Stomach smooth muscle (tissue), 2 donors: ENCODE results near the gene CNGA3.
"Not testable (repeated sequence)": the region's sequence is repeated elsewhere in the genome, so short reads cannot be mapped to it uniquely, and the experiment has no call there.

ENCODE experiments used
- H3K27ac ChIP-seq: one replicate; pipeline ENCODE4 v1.7.0; 2013; ENCODE audit warnings: mild to moderate bottlenecking, low read length, inconsistent platforms
- H3K27me3 ChIP-seq, 2 donors: one replicate each; pipeline ENCODE4 v1.7.0; 2013; ENCODE audit warnings: low read length in 2 of 2; ENCODE audit not compliant: insufficient read depth in 2 of 2, control insufficient read depth in 1 of 2
- H3K36me3 ChIP-seq, 2 donors: one replicate each; pipeline ENCODE4 v1.7.0; 2013; ENCODE audit warnings: low read length in 2 of 2; ENCODE audit not compliant: control insufficient read depth in 2 of 2, insufficient read depth in 2 of 2
- H3K4me1 ChIP-seq: one replicate; pipeline ENCODE4 v1.7.0; 2013; ENCODE audit warnings: low read length; ENCODE audit not compliant: control insufficient read depth, insufficient read depth
- H3K4me3 ChIP-seq, 2 donors: one replicate each; pipeline ENCODE4 v1.7.0; 2013; ENCODE audit warnings: low read length in 2 of 2
- H3K9ac ChIP-seq, 2 donors: one replicate each; pipeline ENCODE4 v1.7.0; 2013; ENCODE audit warnings: low read length in 2 of 2, mild to moderate bottlenecking in 1 of 2
- H3K9me3 ChIP-seq, 2 donors: one replicate each; pipeline ENCODE4 v1.7.0; 2013; ENCODE audit warnings: low read length in 2 of 2; ENCODE audit not compliant: control insufficient read depth in 2 of 2
- donor health status: healthy.
- donor health status: Pancreatic carcinoma.

The CNGA3 gene

DNA sequence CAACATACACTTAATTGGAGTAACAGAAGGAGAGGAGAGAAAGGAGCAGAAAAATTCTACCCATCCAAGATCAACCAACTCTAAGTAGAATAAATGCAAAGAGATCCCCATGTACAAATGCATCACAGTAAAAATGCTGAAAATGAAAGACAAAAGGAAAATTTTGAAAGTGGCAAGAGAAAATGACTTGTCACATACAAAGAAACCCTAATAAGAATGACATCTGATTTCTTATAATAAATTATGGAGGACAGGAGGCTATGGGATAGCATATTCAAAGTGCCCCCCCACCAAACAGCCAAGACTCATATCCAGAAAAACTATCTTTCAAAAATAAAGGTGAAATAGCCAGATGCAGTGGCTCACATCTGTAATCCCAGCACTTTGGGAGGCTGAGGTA lies 76.2 kb downstream of the CNGA3 start:
- Histone ChIP-seq H3K27ac (no peak overlapping the region), H3K4me3 (peak overlapping the region in 1 of 2 donors; percentile 7), H3K9ac (no peak overlapping the region), H3K36me3 (no peaks in the 10 kb centered on the region), H3K4me1 (no peaks in the 10 kb centered on the region), H3K9me3 (no peaks in the 10 kb centered on the region), H3K27me3 (no peaks in the 10 kb centered on the region)

DNA sequence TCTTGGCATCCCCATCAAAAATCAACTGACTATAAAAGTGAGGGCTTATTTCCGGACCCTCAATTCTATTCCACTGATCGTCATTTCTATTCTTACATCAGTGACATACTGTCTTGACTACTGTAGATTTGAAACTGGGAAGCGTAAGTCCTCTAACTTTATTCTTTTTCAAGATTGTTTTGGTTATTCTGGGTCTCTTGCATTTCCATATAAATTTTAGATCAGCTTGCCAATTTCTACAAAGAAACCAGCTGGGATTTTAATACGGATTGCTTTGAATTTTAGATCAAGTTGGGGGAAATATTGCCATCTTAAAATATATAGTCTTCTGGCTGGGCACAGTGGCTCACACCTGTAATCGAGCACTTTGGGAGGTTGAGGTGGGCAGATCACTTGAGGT lies 80.5 kb downstream of the CNGA3 start:
- Histone ChIP-seq H3K9ac (no peak overlapping the region), H3K4me3 (no peak overlapping the region), H3K27ac (no peak overlapping the region), H3K9me3 (no peaks in the 10 kb centered on the region), H3K36me3 (no peaks in the 10 kb centered on the region), H3K27me3 (no peaks in the 10 kb centered on the region), H3K4me1 (no peaks in the 10 kb centered on the region)

DNA sequence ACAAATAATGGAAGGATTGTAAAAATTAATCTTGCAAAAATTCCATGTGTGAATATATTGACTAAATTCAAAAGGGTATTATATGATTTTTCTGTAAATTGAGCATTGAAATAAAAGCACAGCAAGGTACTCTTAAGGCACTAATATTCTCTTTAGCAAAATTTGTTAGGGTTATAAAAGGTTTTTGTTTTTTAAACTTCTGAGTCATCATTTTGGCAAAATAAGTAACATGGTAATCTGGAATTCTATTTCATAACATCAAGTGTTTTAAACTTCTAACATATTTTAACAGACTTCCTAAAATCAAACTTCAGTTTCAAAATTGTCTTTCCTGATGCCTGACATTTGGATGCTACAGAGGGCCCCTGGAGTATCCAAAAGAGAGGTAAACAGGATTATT lies 85.9 kb downstream of the CNGA3 start:
- no peaks in the 10 kb centered on the region for H3K27me3 ChIP-seq
- no peaks in the 10 kb centered on the region for H3K36me3 ChIP-seq
- H3K4me1 ChIP-seq = no peaks in the 10 kb centered on the region
- H3K9me3 ChIP-seq = no peaks in the 10 kb centered on the region
- no peak overlapping the region for H3K4me3 ChIP-seq
- H3K9ac ChIP-seq = no peak overlapping the region
- H3K27ac ChIP-seq = no peak overlapping the region

DNA sequence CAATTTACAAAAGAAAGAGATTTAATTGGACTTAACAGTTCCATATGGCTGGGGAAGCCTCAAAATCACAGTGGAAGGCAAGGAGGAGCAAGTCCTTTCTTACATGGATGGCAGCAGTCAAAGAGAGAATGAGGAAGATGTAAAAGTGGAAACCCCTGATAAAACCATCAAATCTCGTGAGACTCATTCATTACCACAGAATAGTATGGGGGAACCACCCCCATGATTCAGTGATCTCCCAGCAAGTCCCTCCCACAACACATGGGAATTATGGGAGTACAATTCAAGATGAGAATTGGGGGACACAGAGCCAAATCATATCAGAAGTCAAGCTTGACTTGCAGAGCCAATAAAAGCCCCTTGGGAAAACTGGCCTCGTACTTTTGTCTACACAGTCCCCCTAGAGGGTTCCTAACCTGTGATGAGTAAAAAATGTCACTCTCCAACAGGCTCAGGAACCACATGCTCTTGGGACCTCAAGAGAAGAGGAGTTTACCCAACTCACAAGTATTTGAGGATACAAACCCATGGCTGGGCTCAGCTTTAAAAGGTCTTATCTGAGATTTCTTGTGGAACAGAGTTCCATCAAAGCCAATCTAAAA lies 87.2 kb downstream of the CNGA3 start:
- Histone ChIP-seq H3K36me3 (no peaks in the 10 kb centered on the region), H3K27ac (no peak overlapping the region), H3K9me3 (no peaks in the 10 kb centered on the region), H3K4me3 (no peak overlapping the region), H3K27me3 (no peaks in the 10 kb centered on the region), H3K9ac (no peak overlapping the region), H3K4me1 (no peaks in the 10 kb centered on the region)

DNA sequence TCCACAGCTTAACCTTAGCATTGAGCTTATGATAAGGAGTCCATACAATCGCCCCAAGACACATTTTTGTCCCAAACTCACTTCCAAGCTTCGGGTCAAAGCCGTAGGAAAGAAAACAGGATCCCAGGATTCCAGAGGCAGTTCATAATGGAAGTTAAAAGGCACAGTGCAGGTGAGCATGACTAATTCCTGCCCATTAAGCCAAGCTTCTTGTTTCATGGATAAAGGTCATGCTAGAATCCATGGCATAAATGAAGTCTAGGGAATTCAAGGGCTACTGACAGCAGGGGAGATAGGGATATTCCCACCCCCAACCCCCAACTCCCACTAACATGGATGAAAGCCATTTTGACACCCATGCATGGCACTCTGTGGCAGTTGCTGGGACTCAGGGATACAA lies 88.2 kb downstream of the CNGA3 start:
- no peaks in the 10 kb centered on the region for H3K9me3 ChIP-seq
- H3K27ac ChIP-seq = no peak overlapping the region
- no peaks in the 10 kb centered on the region for H3K27me3 ChIP-seq
- H3K36me3 ChIP-seq = no peaks in the 10 kb centered on the region
- H3K4me3 ChIP-seq = no peak overlapping the region
- H3K9ac ChIP-seq = no peak overlapping the region
- H3K4me1 ChIP-seq = no peaks in the 10 kb centered on the region

DNA sequence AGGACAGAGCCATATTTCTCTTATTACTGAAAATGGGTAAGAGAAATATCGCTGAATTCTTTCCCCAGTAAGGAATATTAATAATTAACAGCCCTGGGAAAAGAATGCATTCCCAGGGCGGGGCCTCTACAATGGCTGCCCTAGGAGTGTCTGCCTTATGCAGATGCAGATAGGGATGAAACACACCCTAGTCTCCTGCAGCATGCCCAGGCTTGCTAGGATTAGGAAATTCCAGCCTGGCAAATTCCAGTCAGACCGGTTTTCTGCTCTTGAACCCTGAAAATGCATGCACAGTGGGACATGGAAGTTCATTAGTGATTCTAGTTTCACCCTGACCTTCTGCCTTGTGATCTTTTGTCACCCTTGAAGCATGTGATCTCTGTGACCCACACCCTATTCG lies 89.4 kb downstream of the CNGA3 start:
- H3K27ac ChIP-seq, H3K9me3 ChIP-seq, H3K4me1 ChIP-seq, H3K9ac ChIP-seq, H3K36me3 ChIP-seq, H3K27me3 ChIP-seq, H3K4me3 ChIP-seq: not testable (repeated sequence)

DNA sequence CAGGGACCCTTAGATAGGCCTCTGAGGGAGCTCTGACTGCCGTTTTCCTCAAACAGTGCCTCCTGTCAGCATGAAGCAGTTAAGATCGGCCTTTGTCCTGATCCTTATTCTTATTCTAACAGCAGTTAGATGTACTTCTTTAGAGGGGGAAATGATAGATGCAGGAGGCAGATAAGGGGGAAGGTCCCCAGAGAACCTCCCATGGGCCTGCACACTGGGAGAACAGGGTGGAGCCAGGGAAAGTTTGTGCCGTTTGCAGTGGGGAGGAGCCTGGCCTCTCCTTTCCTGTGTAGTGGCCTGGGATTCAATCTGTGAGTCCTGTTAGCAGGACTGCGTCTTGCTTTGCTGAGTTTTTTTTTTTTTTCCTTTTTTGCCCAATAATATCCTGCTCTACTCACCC lies 90.5 kb downstream of the CNGA3 start:
- H3K27me3 ChIP-seq = no peaks in the 10 kb centered on the region
- H3K9ac ChIP-seq = no peak overlapping the region
- H3K9me3 ChIP-seq = no peaks in the 10 kb centered on the region
- H3K4me3 ChIP-seq = no peak overlapping the region
- no peaks in the 10 kb centered on the region for H3K4me1 ChIP-seq
- H3K27ac ChIP-seq = no peak overlapping the region
- H3K36me3 ChIP-seq = no peaks in the 10 kb centered on the region

DNA sequence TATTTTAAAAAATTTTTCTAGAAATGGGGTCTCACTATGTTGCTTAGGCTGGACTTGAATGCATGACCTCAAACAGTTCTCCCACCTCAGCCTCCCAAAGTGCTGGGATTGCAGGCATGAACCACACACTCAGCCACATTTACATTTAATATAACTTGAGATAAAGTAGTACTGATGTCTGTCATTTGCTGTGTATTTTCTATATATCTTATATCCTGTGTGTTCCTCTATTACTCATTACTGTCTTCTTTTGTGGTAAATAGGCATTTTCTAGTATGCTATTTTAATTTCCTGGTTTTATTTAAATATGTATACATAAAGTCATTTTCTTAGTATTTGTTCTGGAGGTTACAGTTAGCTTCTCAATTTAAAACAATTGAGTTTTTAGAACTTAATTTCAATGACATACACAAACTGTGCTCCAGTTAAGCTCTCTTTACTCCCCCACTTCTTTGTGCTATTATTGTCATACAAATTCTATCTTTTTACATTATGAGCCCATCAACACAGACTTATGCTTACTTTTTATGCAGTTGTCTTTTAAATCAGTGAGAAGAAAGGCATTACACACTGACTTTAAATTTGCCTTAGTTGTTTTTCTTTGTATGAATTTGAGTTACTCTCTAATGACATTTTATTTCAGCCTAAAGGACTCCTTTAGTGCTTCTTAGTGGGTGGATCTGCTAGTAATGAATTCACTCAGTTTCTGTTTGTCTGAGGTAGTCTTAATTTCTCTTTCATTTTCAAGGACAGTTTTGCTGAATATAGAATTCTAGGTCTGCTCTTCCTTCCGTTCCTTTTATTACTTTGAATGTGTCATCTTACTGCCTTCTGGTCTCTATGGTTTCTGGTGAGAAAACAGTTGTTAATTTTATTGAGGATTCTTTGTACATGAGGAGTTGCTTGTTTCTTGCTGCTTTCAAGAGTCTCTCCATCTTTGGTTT lies 92.2 kb downstream of the CNGA3 start:
- H3K36me3 ChIP-seq = no peaks in the 10 kb centered on the region
- no peaks in the 10 kb centered on the region for H3K4me1 ChIP-seq
- no peaks in the 10 kb centered on the region for H3K9me3 ChIP-seq
- no peak overlapping the region for H3K27ac ChIP-seq
- no peak overlapping the region for H3K4me3 ChIP-seq
- H3K27me3 ChIP-seq = no peaks in the 10 kb centered on the region
- H3K9ac ChIP-seq = no peak overlapping the region

DNA sequence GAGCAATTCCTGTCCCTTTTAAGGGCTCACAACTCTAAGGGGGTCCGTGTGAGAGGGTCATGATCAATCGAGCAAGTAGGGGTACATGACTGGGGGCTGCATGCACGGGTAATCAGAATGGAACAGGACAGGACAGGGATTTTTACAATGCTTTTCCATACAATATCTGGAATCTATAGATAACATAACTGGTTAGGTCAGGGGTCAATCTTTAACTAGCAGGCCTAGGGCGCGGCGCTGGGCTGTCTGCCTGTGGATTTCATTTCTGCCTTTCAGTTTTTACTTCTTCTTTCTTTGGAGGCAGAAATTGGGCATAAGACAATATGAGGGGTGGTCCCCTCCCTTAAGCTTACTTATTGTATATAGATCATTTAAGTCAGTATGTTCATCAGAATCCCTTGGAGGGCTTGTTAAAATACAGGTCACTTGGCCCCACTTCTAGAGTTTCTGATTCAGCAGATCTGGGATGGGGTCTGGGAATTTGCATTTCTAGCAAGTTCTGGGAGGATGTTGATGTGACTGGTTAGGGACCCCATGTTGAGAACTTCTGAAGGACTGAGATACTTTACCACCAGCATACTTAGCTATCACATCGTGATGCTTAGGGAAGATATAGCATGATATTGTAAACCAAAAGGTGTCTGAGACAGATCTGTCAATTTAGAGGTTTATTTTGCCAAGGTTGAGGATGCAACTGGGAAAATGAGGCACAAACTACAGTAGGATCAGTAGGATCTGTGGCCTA lies 95.6 kb downstream of the CNGA3 start:
- Histone ChIP-seq H3K36me3 (no peaks in the 10 kb centered on the region), H3K9ac (no peak overlapping the region), H3K27ac (no peak overlapping the region), H3K4me3 (no peak overlapping the region), H3K27me3 (no peaks in the 10 kb centered on the region), H3K9me3 (no peaks in the 10 kb centered on the region), H3K4me1 (peaks cover 19% of the 10 kb centered on the region)

DNA sequence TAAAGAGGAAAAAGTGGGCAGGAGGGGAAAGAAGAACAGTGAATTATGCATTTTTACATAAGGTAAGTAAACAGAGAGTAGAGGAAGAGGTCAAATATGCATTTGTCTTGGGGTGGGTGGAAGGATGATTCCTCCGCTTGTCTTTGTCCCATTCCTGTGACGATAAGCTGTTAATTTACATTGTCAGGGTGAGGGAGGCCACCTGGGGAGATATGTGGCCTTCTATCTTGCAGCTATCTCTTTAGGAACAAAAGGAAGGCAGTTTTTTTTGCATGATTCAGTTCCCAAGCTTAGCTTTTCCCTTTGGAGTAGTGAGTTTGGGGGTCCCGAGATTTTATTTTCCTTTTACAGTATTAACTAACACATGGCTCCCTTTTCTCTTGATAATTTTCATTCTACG lies 96.2 kb downstream of the CNGA3 start:
- Histone ChIP-seq H3K4me3 (no peak overlapping the region), H3K36me3 (no peaks in the 10 kb centered on the region), H3K27ac (no peak overlapping the region), H3K9ac (no peak overlapping the region), H3K9me3 (no peaks in the 10 kb centered on the region), H3K27me3 (no peaks in the 10 kb centered on the region), H3K4me1 (peaks cover 19% of the 10 kb centered on the region)
